Body of pancreas (tissue), 4 donors: ENCODE measurements around the gene CDCP1.

Source experiments
- CTCF ChIP-seq, 7 experiments: fragments of 450-650 bp in 4 of 7; fragments of 200-600 bp in 3 of 7; sonication (generic) in 3 of 7; IDR thresholded peaks; one replicate each; pipeline ENCODE4 v1.5.1; 2016 to 2019; ENCODE audit warnings: antibody characterized with exemption in 7 of 7
- POLR2A ChIP-seq, 3 donors: fragments of 450-650 bp; IDR thresholded peaks; one replicate each; pipeline ENCODE4 v1.6.1; 2016; ENCODE audit warnings: antibody characterized with exemption in 3 of 3, mild to moderate bottlenecking in 2 of 3

- TF ChIP-seq CTCF (IDR thresholded peaks at IDR 0.05) (no peak), POLR2A (IDR thresholded peaks at IDR 0.05) (no peak)
These were observed 28.1 kb upstream of the CDCP1 start for GRCh38 chr3:45174234-45174633.
